GM12892 (cell line): ENCODE measurements around the gene SFXN5.

Experiments
- POLR2AphosphoS5 ChIP-seq: IDR thresholded peaks from 2 replicates; pipeline ENCODE4 v1.6.1; 2011; ENCODE audit warnings: low read depth, low read length, control low read depth
- TAF1 ChIP-seq: IDR thresholded peaks from 2 replicates; pipeline ENCODE4 v1.6.1; 2011; ENCODE audit warnings: low read depth, mild to moderate bottlenecking, control low read depth, low read length, borderline replicate concordance

GRCh38 chr2:72961853-72962468 is 109.6 kb downstream of the SFXN5 start:
- TF ChIP-seq TAF1 (no peak), POLR2AphosphoS5 (no peak)
